Measurements from ENCODE around the gene KRTAP12-2.

- no peak for TF ChIP-seq CTCF (IDR thresholded peaks at IDR 0.05)
- TF ChIP-seq POLR2A (IDR thresholded peaks at IDR 0.05), result no peak
These were observed 885 bp upstream of the KRTAP12-2 start for GRCh38 chr21:44667612-44668011.

Measured in esophagus squamous epithelium (tissue), 4 donors.